ENCODE results near the gene LHFPL5. TPM values are rescaled to one million over a fixed set of nuclear protein-coding genes. Genes with fewer than 3 reads are reported as not detected.

Gene LHFPL5
- polyA plus RNA-seq, 1 donor (not counting 4 experiments of a cell fraction or from before 2014, with no cell fraction given): not detected

DNA sequence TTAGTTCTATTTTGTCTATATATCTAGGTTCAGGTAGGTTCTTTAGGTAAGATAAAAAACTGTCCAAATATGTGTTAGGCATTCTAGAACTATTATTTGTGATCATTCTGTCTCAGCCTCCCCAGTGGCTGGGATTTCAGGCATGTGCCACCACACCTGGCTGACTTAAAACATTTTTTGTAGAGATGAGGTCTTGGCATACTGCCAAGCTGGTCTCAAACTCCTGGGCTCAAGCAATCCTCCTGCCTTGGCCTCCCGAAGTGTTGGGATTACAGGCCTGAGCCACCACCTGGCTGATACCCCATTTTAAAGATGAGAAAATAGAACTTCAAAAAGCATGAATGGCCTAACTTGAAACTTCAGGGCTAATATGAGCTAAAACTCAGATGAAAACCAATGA, 33.9 kb downstream of the LHFPL5 start:
- FAIRE-seq: no peak

DNA sequence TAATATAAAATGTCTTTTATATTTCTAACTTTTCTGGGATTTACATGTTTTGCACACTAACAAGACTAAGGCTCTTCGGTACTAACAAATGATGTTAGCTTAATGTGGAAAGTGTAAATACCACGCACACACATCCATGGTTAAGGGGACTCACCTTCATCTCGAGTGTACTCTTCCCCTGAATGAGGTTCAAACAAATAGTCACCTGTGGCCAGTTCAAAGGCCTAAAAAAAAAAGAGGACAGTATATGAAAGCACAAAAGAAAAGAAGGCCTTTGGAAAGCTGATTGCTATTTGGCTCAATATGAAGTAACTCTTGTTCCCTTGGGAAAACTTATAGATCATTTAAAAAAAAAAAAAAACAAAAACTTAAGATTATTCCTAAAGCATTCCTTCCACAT, 37.2 kb downstream of the LHFPL5 start:
- H4K20me1 ChIP-seq (ENCODE audit: control insufficient read depth, extremely low read depth, insufficient read depth, low read length): no peaks in the 10 kb centered on the region

More for the DNA sequence above, 33.9 kb downstream of the LHFPL5 start:
- Histone ChIP-seq H3K4me2 (ENCODE audit: control insufficient read depth, extremely low read depth, insufficient read depth, low read depth, low read length) (no peak overlapping the region), H3K9ac (ENCODE audit: control insufficient read depth, extremely low read depth, insufficient read depth, low read length) (no peak overlapping the region), H4K20me1 (ENCODE audit: control insufficient read depth, extremely low read depth, insufficient read depth, low read length) (no peaks in the 10 kb centered on the region), H3K27me3 (ENCODE audit: control insufficient read depth, extremely low read depth, insufficient read depth, low read length) (no peaks in the 10 kb centered on the region), H3K36me3 (ENCODE audit: control insufficient read depth in 2 of 2, extremely low read depth in 1 of 2, insufficient read depth in 2 of 2, low read length in 2 of 2) (peaks cover 14 to 21% of the 10 kb centered on the region in 2 experiments), H3K4me3 (ENCODE audit: control insufficient read depth in 2 of 3, extremely low read depth in 1 of 3, insufficient read depth in 2 of 3, low read depth in 1 of 3, low read length in 3 of 3) (no peak overlapping the region), H2AFZ (ENCODE audit: control insufficient read depth, low read length) (no peak overlapping the region), H3K4me1 (ENCODE audit: control insufficient read depth, extremely low read depth, insufficient read depth, low read length) (no peaks in the 10 kb centered on the region), H3K27ac (ENCODE audit: control insufficient read depth, insufficient read depth, low read length) (no peak overlapping the region), H3K79me2 (ENCODE audit: control insufficient read depth, insufficient read depth, low read length) (no peaks in the 10 kb centered on the region), H3K9me1 (ENCODE audit: control insufficient read depth, extremely low read depth, insufficient read depth, low read length) (no peaks in the 10 kb centered on the region), H3K9me3 (ENCODE audit: control insufficient read depth, low read depth, low read length) (no peaks in the 10 kb centered on the region)
- TF ChIP-seq, protein P1, sequence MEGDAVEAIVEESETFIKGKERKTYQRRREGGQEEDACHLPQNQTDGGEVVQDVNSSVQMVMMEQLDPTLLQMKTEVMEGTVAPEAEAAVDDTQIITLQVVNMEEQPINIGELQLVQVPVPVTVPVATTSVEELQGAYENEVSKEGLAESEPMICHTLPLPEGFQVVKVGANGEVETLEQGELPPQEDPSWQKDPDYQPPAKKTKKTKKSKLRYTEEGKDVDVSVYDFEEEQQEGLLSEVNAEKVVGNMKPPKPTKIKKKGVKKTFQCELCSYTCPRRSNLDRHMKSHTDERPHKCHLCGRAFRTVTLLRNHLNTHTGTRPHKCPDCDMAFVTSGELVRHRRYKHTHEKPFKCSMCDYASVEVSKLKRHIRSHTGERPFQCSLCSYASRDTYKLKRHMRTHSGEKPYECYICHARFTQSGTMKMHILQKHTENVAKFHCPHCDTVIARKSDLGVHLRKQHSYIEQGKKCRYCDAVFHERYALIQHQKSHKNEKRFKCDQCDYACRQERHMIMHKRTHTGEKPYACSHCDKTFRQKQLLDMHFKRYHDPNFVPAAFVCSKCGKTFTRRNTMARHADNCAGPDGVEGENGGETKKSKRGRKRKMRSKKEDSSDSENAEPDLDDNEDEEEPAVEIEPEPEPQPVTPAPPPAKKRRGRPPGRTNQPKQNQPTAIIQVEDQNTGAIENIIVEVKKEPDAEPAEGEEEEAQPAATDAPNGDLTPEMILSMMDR (optimal IDR thresholded peaks at IDR 0.05 in 1 of 3, IDR thresholded peaks at IDR 0.05 in 1 of 3, conservative IDR thresholded peaks at IDR 0.05 in 1 of 3; ENCODE audit: extremely low read depth in 1 of 3, insufficient read depth in 2 of 3, low read length in 3 of 3): no peak
- no peak for TF ChIP-seq EZH2 (IDR thresholded peaks at IDR 0.05; ENCODE audit: low read length)
- dilution Hi-C loops (cut with MboI; ENCODE audit: extremely low pct_ligation_motif_present, low sequenced_read_pairs): no loop called here
- DNase-seq (ENCODE audit: low read depth, low spot score): no peak

More for the DNA sequence above, 37.2 kb downstream of the LHFPL5 start:
- Histone ChIP-seq H3K27me3 (ENCODE audit: control insufficient read depth, extremely low read depth, insufficient read depth, low read length) (no peaks in the 10 kb centered on the region), H3K9me3 (ENCODE audit: control insufficient read depth, low read depth, low read length) (no peaks in the 10 kb centered on the region), H3K4me3 (ENCODE audit: control insufficient read depth in 2 of 3, extremely low read depth in 1 of 3, insufficient read depth in 2 of 3, low read depth in 1 of 3, low read length in 3 of 3) (no peak overlapping the region), H3K9me1 (ENCODE audit: control insufficient read depth, extremely low read depth, insufficient read depth, low read length) (no peaks in the 10 kb centered on the region), H3K4me2 (ENCODE audit: control insufficient read depth, extremely low read depth, insufficient read depth, low read depth, low read length) (no peak overlapping the region), H3K36me3 (ENCODE audit: control insufficient read depth in 2 of 2, extremely low read depth in 1 of 2, insufficient read depth in 2 of 2, low read length in 2 of 2) (peaks cover 7 to 10% of the 10 kb centered on the region in 2 experiments), H2AFZ (ENCODE audit: control insufficient read depth, low read length) (no peak overlapping the region), H3K4me1 (ENCODE audit: control insufficient read depth, extremely low read depth, insufficient read depth, low read length) (no peaks in the 10 kb centered on the region), H3K9ac (ENCODE audit: control insufficient read depth, extremely low read depth, insufficient read depth, low read length) (no peak overlapping the region), H3K27ac (ENCODE audit: control insufficient read depth, insufficient read depth, low read length) (no peak overlapping the region), H3K79me2 (ENCODE audit: control insufficient read depth, insufficient read depth, low read length) (no peaks in the 10 kb centered on the region)
- dilution Hi-C loops (cut with MboI; ENCODE audit: extremely low pct_ligation_motif_present, low sequenced_read_pairs): no loop called here
- FAIRE-seq (no peak), DNase-seq (ENCODE audit: low read depth, low spot score) (no peak)
- TF ChIP-seq, protein P1 (optimal IDR thresholded peaks at IDR 0.05 in 1 of 3, IDR thresholded peaks at IDR 0.05 in 1 of 3, conservative IDR thresholded peaks at IDR 0.05 in 1 of 3; ENCODE audit: extremely low read depth in 1 of 3, insufficient read depth in 2 of 3, low read length in 3 of 3): no peak
- no peak for TF ChIP-seq EZH2 (IDR thresholded peaks at IDR 0.05; ENCODE audit: low read length)

Data from keratinocyte (primary cell).